Esophagus squamous epithelium (tissue), 4 donors: ENCODE data around the gene OR52I2.

ENCODE experiments used
- CTCF ChIP-seq, 6 experiments: fragments of 450-650 bp in 4 of 6; fragments of 200-600 bp in 2 of 6; sonication (generic) in 2 of 6; IDR thresholded peaks; one replicate each; pipeline ENCODE4 v1.5.1; 2016 to 2019; ENCODE audit warnings: antibody characterized with exemption in 6 of 6, mild to moderate bottlenecking in 4 of 6, moderate library complexity in 4 of 6
- POLR2A ChIP-seq, 4 donors: fragments of 450-650 bp; IDR thresholded peaks; one replicate each; pipeline ENCODE4 v1.6.1; 2017; ENCODE audit warnings: antibody characterized with exemption in 4 of 4, mild to moderate bottlenecking in 4 of 4, moderate library complexity in 3 of 4

DNA sequence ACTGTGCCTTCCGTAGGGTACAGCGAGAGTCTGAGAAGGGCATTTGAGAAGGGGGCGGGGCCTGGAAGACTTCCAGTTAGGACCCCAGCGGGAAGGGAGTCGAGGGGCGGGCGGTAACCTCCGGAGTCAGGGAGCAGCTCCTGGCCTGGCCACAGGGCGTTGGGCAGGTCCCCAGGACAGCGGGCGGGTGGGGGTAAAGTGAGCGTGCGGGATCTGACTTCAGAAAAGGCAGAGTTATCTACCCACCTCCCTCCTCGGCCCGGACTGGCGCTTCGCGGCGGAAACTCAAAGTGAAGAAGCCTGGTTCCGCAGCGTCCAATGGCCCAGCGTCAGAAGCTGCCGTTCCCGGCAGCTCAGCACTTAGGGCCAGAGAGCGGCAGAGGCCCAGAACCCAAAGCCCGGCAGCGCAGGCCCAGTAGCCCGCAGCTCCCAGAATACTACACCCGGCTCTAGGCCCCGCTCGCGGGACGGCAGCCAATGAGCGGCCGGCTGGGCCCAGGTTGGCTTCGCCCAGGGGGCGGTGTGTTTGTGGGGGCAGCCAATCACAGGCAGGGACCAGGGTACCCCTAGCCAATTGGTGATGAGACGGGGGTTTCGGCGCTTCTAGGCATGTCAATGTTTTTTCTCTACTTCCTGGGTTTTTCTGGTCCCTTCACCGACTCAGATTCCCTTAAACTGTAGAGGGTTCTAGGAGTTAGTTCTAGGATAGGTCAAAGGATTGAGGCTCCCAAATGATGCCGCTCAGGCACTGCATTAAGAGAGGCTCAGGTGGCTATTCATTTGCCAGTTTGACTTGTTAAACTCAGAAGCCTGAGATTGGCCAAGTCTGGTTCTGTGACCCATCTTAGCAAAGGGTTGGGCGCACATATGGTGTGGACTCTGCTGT, 26.5 kb downstream of the OR52I2 start, which contains the start of gene TRIM68:
- TF ChIP-seq CTCF (IDR thresholded peaks at IDR 0.05) (peak in 1 of 6 experiments; percentile 7), POLR2A (IDR thresholded peaks at IDR 0.05) (peak in 1 of 4 donors; percentile 77)
